Measurements from ENCODE around the gene SBDS. TPM values are rescaled to one million over a fixed set of nuclear protein-coding genes. Genes with fewer than 3 reads are reported as not detected.
A peak's percentile ranks its signal among the peaks of the same experiment; 100 is the strongest.

SBDS gene
- polyA plus RNA-seq (2012; ENCODE audit: insufficient read length, low read depth) = 67.9 TPM

- TF ChIP-seq POLR2AphosphoS5 (IDR thresholded peaks at IDR 0.05; ENCODE audit: low read depth, low read length) (peak; percentile 73), TAF1 (IDR thresholded peaks at IDR 0.05; ENCODE audit: borderline replicate concordance, insufficient read depth, low read length) (peak; percentile 75; the same call in 1 of the 2 replicates), SIN3A (IDR thresholded peaks at IDR 0.05; ENCODE audit: borderline replicate concordance, insufficient read depth, low read length) (peak; percentile 53; the same call in 1 of the 2 replicates)
These were observed at the start of gene SBDS for GRCh38 chr7:66995050-66995776. TSS of gene SBDS (minus strand) at chr7:66995586. CDS start at chr7:66995417, 169 bp downstream.

GRCh38 chr7:67033251-67033650, 37.9 kb upstream of the SBDS start:
- TF ChIP-seq SIN3A (IDR thresholded peaks at IDR 0.05; ENCODE audit: borderline replicate concordance, insufficient read depth, low read length) (no peak), POLR2AphosphoS5 (IDR thresholded peaks at IDR 0.05; ENCODE audit: low read depth, low read length) (no peak), TAF1 (IDR thresholded peaks at IDR 0.05; ENCODE audit: borderline replicate concordance, insufficient read depth, low read length) (no peak)

- no peak for TF ChIP-seq POLR2AphosphoS5 (IDR thresholded peaks at IDR 0.05; ENCODE audit: low read depth, low read length)
- no peak for TF ChIP-seq SIN3A (IDR thresholded peaks at IDR 0.05; ENCODE audit: borderline replicate concordance, insufficient read depth, low read length)
- no peak for TF ChIP-seq FOXP2 (optimal IDR thresholded peaks at IDR 0.05; ENCODE audit: borderline replicate concordance, extremely low read depth, extremely low read length, insufficient read depth)
- TF ChIP-seq TAF1 (IDR thresholded peaks at IDR 0.05; ENCODE audit: borderline replicate concordance, insufficient read depth, low read length) = no peak
- TF ChIP-seq REST (IDR thresholded peaks at IDR 0.05; ENCODE audit: insufficient read depth in 1 of 2, low read depth in 2 of 2, low read length in 2 of 2) = no peak
These were observed 27.1 kb upstream of the SBDS start for GRCh38 chr7:67022511-67022910.

- TF ChIP-seq SIN3A (IDR thresholded peaks at IDR 0.05; ENCODE audit: borderline replicate concordance, insufficient read depth, low read length) = no peak
- TF ChIP-seq REST (IDR thresholded peaks at IDR 0.05; ENCODE audit: insufficient read depth in 1 of 2, low read depth in 2 of 2, low read length in 2 of 2) = no peak
- TF ChIP-seq POLR2AphosphoS5 (IDR thresholded peaks at IDR 0.05; ENCODE audit: low read depth, low read length) = no peak
- TF ChIP-seq TAF1 (IDR thresholded peaks at IDR 0.05; ENCODE audit: borderline replicate concordance, insufficient read depth, low read length) = no peak
- no peak for TF ChIP-seq FOXP2 (optimal IDR thresholded peaks at IDR 0.05; ENCODE audit: borderline replicate concordance, extremely low read depth, extremely low read length, insufficient read depth)
These were observed 25.9 kb upstream of the SBDS start for GRCh38 chr7:67021260-67021659.

- TF ChIP-seq POLR2AphosphoS5 (IDR thresholded peaks at IDR 0.05; ENCODE audit: low read depth, low read length) (no peak), TAF1 (IDR thresholded peaks at IDR 0.05; ENCODE audit: borderline replicate concordance, insufficient read depth, low read length) (no peak), FOXP2 (optimal IDR thresholded peaks at IDR 0.05; ENCODE audit: borderline replicate concordance, extremely low read depth, extremely low read length, insufficient read depth) (no peak), SIN3A (IDR thresholded peaks at IDR 0.05; ENCODE audit: borderline replicate concordance, insufficient read depth, low read length) (no peak), REST (IDR thresholded peaks at IDR 0.05; ENCODE audit: insufficient read depth in 1 of 2, low read depth in 2 of 2, low read length in 2 of 2) (no peak)
These were observed 24.4 kb upstream of the SBDS start for GRCh38 chr7:67019562-67020390.

All from PFSK-1 (cell line).